SK-N-SH (cell line): Measurements from ENCODE around the gene JMJD4. TPM values are rescaled to one million over a fixed set of nuclear protein-coding genes. Genes with fewer than 3 reads are reported as not detected.

Experiments
- CTCF ChIA-PET: fragments of 300-600, 350-600 bp; formaldehyde crosslinking; extraction: SDS; loops from one replicate; lab custom pipeline; 2021; lab: Yijun Ruan, JAX
- POLR2A ChIA-PET: fragments of 350-600 bp; sonication (Branson Sonifier 250); formaldehyde crosslinking; extraction: SDS; loops from one replicate; lab custom pipeline; 2020; ENCODE audit warnings: antibody characterized with exemption, inconsistent platforms; lab: Yijun Ruan, JAX
- DNase-seq: peaks from one replicate; pipeline ENCODE4 v3.0.0; 2012
- H2AFZ ChIP-seq: fragments of 200-600 bp; sonication (generic); 2 replicates; pipeline ENCODE4 v1.8.1; 2016; ENCODE audit warnings: antibody characterized with exemption, mild to moderate bottlenecking, low read depth
- H3F3A ChIP-seq: fragments of 200-600 bp; sonication (generic); replicated peaks from 2 replicates; pipeline ENCODE3; 2016; ENCODE audit warnings: antibody characterized with exemption, mild to moderate bottlenecking; ENCODE audit not compliant: insufficient read depth
- H3K27ac ChIP-seq, 2 experiments: fragments of 200-500 bp in 1 of 2; fragments of 200-600 bp in 1 of 2; sonication (Bioruptor generic) in 1 of 2; sonication (generic), shearing (Covaris generic) in 1 of 2; 2 replicates each; pipeline versions ENCODE4 v1.5.1 to v1.6.1; 2014 to 2016; ENCODE audit warnings: low read depth in 2 of 2, inconsistent platforms in 1 of 2, low read length in 1 of 2, mild to moderate bottlenecking in 1 of 2, mixed read lengths in 1 of 2
- H3K27me3 ChIP-seq: fragments of 200-600 bp; sonication (generic), shearing (Covaris generic); 2 replicates; pipeline ENCODE4 v1.6.1; 2016; ENCODE audit warnings: mixed run types; ENCODE audit not compliant: insufficient read depth
- H3K36me3 ChIP-seq, 2 experiments: fragments of 200-500 bp in 1 of 2; fragments of 200-600 bp in 1 of 2; sonication (Bioruptor generic) in 1 of 2; sonication (generic) in 1 of 2; replicated peaks in 1 of 2; 2 replicates each; pipeline versions ENCODE3 to v1.5.1; 2014 to 2016; ENCODE audit warnings: low read length in 1 of 2, mild to moderate bottlenecking in 1 of 2; ENCODE audit not compliant: insufficient read depth in 2 of 2, control insufficient read depth in 1 of 2
- H3K4me1 ChIP-seq, 2 experiments: fragments of 200-500 bp in 1 of 2; fragments of 200-600 bp in 1 of 2; sonication (Bioruptor generic) in 1 of 2; sonication (generic), shearing (Covaris generic) in 1 of 2; 2 replicates each; pipeline versions ENCODE4 v1.5.1 to v1.6.1; 2014 to 2016; ENCODE audit warnings: low read depth in 1 of 2, low read length in 1 of 2, mixed run types in 1 of 2; ENCODE audit not compliant: insufficient read depth in 2 of 2, control insufficient read depth in 1 of 2
- H3K4me2 ChIP-seq: fragments of 200-600 bp; sonication (generic), shearing (Covaris generic); 2 replicates; pipeline ENCODE4 v1.6.1; 2017; ENCODE audit warnings: mixed run types
- H3K4me3 ChIP-seq, 2 experiments: fragments of 200-500 bp in 1 of 2; fragments of 200-600 bp in 1 of 2; sonication (Bioruptor generic) in 1 of 2; sonication (generic), shearing (Covaris generic) in 1 of 2; 2 replicates each; pipeline versions ENCODE4 v1.5.1 to v1.8.1; 2014 to 2016; ENCODE audit warnings: low read depth in 2 of 2, inconsistent platforms in 1 of 2, low read length in 1 of 2, mild to moderate bottlenecking in 1 of 2, mixed read lengths in 1 of 2, moderate library complexity in 1 of 2
- H3K79me2 ChIP-seq: fragments of 200-600 bp; sonication (generic); 2 replicates; pipeline ENCODE4 v1.8.1; 2017; ENCODE audit warnings: mild to moderate bottlenecking; ENCODE audit not compliant: insufficient read depth
- H3K9ac ChIP-seq: fragments of 200-600 bp; sonication (generic); 2 replicates; pipeline ENCODE4 v1.6.1; 2017; ENCODE audit warnings: mixed run types
- H3K9me2 ChIP-seq: fragments of 200-600 bp; sonication (generic); 2 replicates; pipeline ENCODE4 v1.6.1; 2017; ENCODE audit warnings: mixed run types
- H3K9me3 ChIP-seq: fragments of 200-600 bp; sonication (generic); 2 replicates; pipeline ENCODE4 v1.6.1; 2017; ENCODE audit warnings: mixed run types, mild to moderate bottlenecking, moderate library complexity
- H4K20me1 ChIP-seq: fragments of 200-600 bp; sonication (generic); 2 replicates; pipeline ENCODE4 v1.6.1; 2017; ENCODE audit warnings: mild to moderate bottlenecking, mixed run types; ENCODE audit not compliant: insufficient read depth
- CHD2 ChIP-seq: fragments of 150-350 bp; IDR thresholded peaks from 2 replicates; pipeline ENCODE4 v1.6.1; 2018; ENCODE audit warnings: low read length; ENCODE audit not compliant: partially characterized antibody
- CTCF ChIP-seq: fragments of 200-600 bp; sonication (generic); IDR thresholded peaks from 2 replicates; pipeline ENCODE4 v1.6.1; 2017; ENCODE audit warnings: antibody characterized with exemption, mild to moderate bottlenecking, moderate library complexity
- ELF1 ChIP-seq: IDR thresholded peaks from 2 replicates; pipeline ENCODE4 v1.4.0; 2012
- EP300 ChIP-seq, 2 experiments: IDR thresholded peaks; 2 replicates each; pipeline versions ENCODE4 v1.4.0 to v1.6.1; 2012; ENCODE audit warnings: borderline replicate concordance in 1 of 2, low read depth in 1 of 2, low read length in 1 of 2
- EZH2phosphoT487 ChIP-seq: fragments of 200-600 bp; sonication (generic); IDR thresholded peaks from 2 replicates; pipeline ENCODE4 v1.6.1; 2017; ENCODE audit warnings: low read depth, mixed run types, mild to moderate bottlenecking, antibody characterized with exemption, moderate library complexity, borderline replicate concordance
- FOXJ3 ChIP-seq: sonication (generic); formaldehyde crosslinking; IDR thresholded peaks from 2 replicates; pipeline ENCODE4 v1.5.1; 2020; ENCODE audit warnings: mild to moderate bottlenecking, missing genetic modification reagents
- FOXM1 ChIP-seq: IDR thresholded peaks from 2 replicates; pipeline ENCODE4 v1.4.0; 2012; ENCODE audit warnings: low read depth, mild to moderate bottlenecking
- GABPA ChIP-seq: IDR thresholded peaks from 2 replicates; pipeline ENCODE4 v1.4.0; 2012; ENCODE audit warnings: low read depth, mild to moderate bottlenecking
- GATA2 ChIP-seq: sonication (generic); formaldehyde crosslinking; IDR thresholded peaks from 2 replicates; pipeline ENCODE4 v1.5.0; 2020; ENCODE audit warnings: mild to moderate bottlenecking, missing genetic modification reagents
- IRF3 ChIP-seq: fragments of 150-350 bp; IDR thresholded peaks from 2 replicates; pipeline ENCODE4 v1.6.1; 2016; ENCODE audit warnings: mild to moderate bottlenecking, low read depth, low read length
- JUND ChIP-seq: IDR thresholded peaks from 2 replicates; pipeline ENCODE4 v1.4.0; 2012
- MAX ChIP-seq: IDR thresholded peaks from 2 replicates; pipeline ENCODE4 v1.4.0; 2012; ENCODE audit warnings: low read depth
- NFIC ChIP-seq: IDR thresholded peaks from 2 replicates; pipeline ENCODE4 v1.4.0; 2012; ENCODE audit warnings: borderline replicate concordance
- POLR2AphosphoS5 ChIP-seq: IDR thresholded peaks from 2 replicates; pipeline ENCODE4 v1.6.1; 2012; ENCODE audit warnings: low read depth, low read length
- RAD21 ChIP-seq: IDR thresholded peaks from 2 replicates; pipeline ENCODE4 v1.6.1; 2012; ENCODE audit warnings: mild to moderate bottlenecking, low read length
- RCOR1 ChIP-seq: fragments of 150-350 bp; IDR thresholded peaks from 2 replicates; pipeline ENCODE4 v1.6.1; 2017; ENCODE audit warnings: antibody characterized with exemption, low read length
- SIN3A ChIP-seq: IDR thresholded peaks from 2 replicates; pipeline ENCODE4 v1.6.1; 2012; ENCODE audit warnings: low read depth, mild to moderate bottlenecking, low read length, moderate library complexity, borderline replicate concordance
- SMC3 ChIP-seq: IDR thresholded peaks from 2 replicates; pipeline ENCODE4 v1.6.1; 2012; ENCODE audit warnings: low read depth, low read length, improper control_type of control experiment
- TEAD4 ChIP-seq: IDR thresholded peaks from 2 replicates; pipeline ENCODE4 v1.4.0; 2012; ENCODE audit warnings: mild to moderate bottlenecking, borderline replicate concordance; ENCODE audit not compliant: insufficient read depth
- USF2 ChIP-seq: fragments of 150-350 bp; IDR thresholded peaks from 2 replicates; pipeline ENCODE4 v1.6.1; 2017; ENCODE audit warnings: antibody characterized with exemption, low read length, low read depth, borderline replicate concordance
- YY1 ChIP-seq: IDR thresholded peaks from 2 replicates; pipeline ENCODE4 v1.4.0; 2012; ENCODE audit warnings: low read depth, mild to moderate bottlenecking
- WGBS: methylation state at CpG from one replicate; pipeline ENCODE4 v1.1.6; 2017; ENCODE audit warnings: low lambda C conversion rate; 5-methylcytosine and 5-hydroxymethylcytosine counted together
- polyA plus RNA-seq, 3 experiments: library from polyadenylated mRNA; depleted of rRNA; stranded (reverse); fragments of >200 nt; gene quantifications; 2 replicates each; pipeline ENCODE4 v1.2.3, GENCODE V29; 2012

Gene JMJD4
- polyA plus RNA-seq, 1 of the 3 experiments (the other 2 are of a cell fraction) = 15.0 TPM

GRCh38 chr1:227777646-227778045 lies 42.5 kb upstream of the JMJD4 start:
- Histone ChIP-seq H2AFZ (no peak overlapping the region), H3K36me3 (peaks cover 0 to 27% of the 10 kb centered on the region in 2 experiments), H3K9me2 (no peaks in the 10 kb centered on the region), H3F3A (peaks cover 20% of the 10 kb centered on the region), H3K9ac (no peak overlapping the region), H3K4me3 (no peak overlapping the region), H3K4me1 (peaks cover 3 to 16% of the 10 kb centered on the region in 2 experiments; a peak in 3 of 4 replicates), H3K79me2 (no peaks in the 10 kb centered on the region), H3K27ac (no peak overlapping the region), H4K20me1 (no peaks in the 10 kb centered on the region), H3K4me2 (no peak overlapping the region), H3K9me3 (no peaks in the 10 kb centered on the region), H3K27me3 (no peaks in the 10 kb centered on the region)
- 94% methylated on average over 3 of the region's 4 CpGs for WGBS
- ChIA-PET CTCF (interaction anchor here (1.1 to 2.7 kb wide), 2 partner anchors 15 to 164 kb away, joined by 3 to 12 read pairs; no protein-coding TSS in a partner anchor), POLR2A (no interaction called here)
- no peak for TF ChIP-seq IRF3
- TF ChIP-seq SIN3A = no peak
- TF ChIP-seq EZH2phosphoT487 = no peak
- no peak for TF ChIP-seq FOXJ3 (CRISPR knock-in tag)
- DNase-seq = no peak

- H3K36me3 ChIP-seq = peaks cover 0 to 25% of the 10 kb centered on the region in 2 experiments
- ChIA-PET POLR2A (no interaction called here), CTCF (interaction anchor here (2.7 kb wide), 1 partner anchor 14 kb away, joined by 12 read pairs; no protein-coding TSS in a partner anchor)
- WGBS = 92% methylated on average over 11 of the region's 11 CpGs
- H2AFZ ChIP-seq = no peak overlapping the region
- no peak overlapping the region for H3K9ac ChIP-seq
- H4K20me1 ChIP-seq = no peaks in the 10 kb centered on the region
- no peak overlapping the region for H3K4me2 ChIP-seq
- H3K9me2 ChIP-seq = no peaks in the 10 kb centered on the region
- H3K9me3 ChIP-seq = no peaks in the 10 kb centered on the region
- no peak overlapping the region for H3K4me3 ChIP-seq
- H3K79me2 ChIP-seq = no peaks in the 10 kb centered on the region
- H3K4me1 ChIP-seq = peaks cover 3 to 16% of the 10 kb centered on the region in 2 experiments; a peak in 3 of 4 replicates
- no peaks in the 10 kb centered on the region for H3K27me3 ChIP-seq
- peaks cover 20% of the 10 kb centered on the region for H3F3A ChIP-seq
- H3K27ac ChIP-seq = no peak overlapping the region
- no peak for DNase-seq
- TF ChIP-seq CTCF = no peak
- TF ChIP-seq USF2 = no peak
- TF ChIP-seq GABPA = no peak
- no peak for TF ChIP-seq JUND
- no peak for TF ChIP-seq YY1
- TF ChIP-seq POLR2AphosphoS5 = no peak
- no peak for TF ChIP-seq SMC3
- TF ChIP-seq RAD21 = no peak
- TF ChIP-seq NFIC = no peak
- no peak for TF ChIP-seq TEAD4
- no peak for TF ChIP-seq SIN3A
- no peak for TF ChIP-seq MAX
- no peak for TF ChIP-seq CHD2
- TF ChIP-seq RCOR1 = no peak
- TF ChIP-seq ELF1 = no peak
- TF ChIP-seq GATA2 = no peak
- no peak for TF ChIP-seq EZH2phosphoT487
- TF ChIP-seq FOXM1 = no peak
- TF ChIP-seq FOXJ3 (CRISPR knock-in tag) = no peak
- TF ChIP-seq EP300 (IDR thresholded peaks at IDR 0.05; ENCODE audit: borderline replicate concordance in 1 of 2, low read depth in 1 of 2, low read length in 1 of 2) = no peak
Observed at GRCh38 chr1:227777156-227777555, 42.1 kb upstream of the JMJD4 start.
